ENCODE results near the gene SDCCAG8. TPM values are rescaled to one million over a fixed set of nuclear protein-coding genes. Genes with fewer than 3 reads are reported as not detected.

SDCCAG8 gene
- total RNA-seq, 2 experiments from 2014 or later, result 18.3 to 21.2 TPM

DNA sequence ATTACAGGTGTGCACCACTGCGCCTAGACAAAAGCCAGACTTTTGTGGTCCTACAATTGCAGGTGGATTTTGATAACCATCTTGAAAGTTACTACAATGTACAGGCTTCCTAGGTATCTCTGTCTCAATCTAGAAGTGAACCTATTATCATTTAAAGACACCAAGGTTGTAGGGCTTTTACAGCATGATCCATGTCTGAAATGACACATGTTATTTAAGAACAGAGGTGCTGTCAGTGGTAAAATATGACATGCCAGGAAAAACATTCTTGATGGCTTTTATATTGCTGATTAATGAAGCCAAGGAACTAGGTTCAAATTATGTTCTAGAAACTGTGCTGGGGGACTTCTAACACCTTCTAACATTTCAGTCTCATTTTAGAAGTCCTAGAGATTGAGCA is 253.1 kb downstream of the SDCCAG8 start:
- Histone ChIP-seq H3K9me3 (ENCODE audit: control insufficient read depth in 1 of 2, insufficient read depth in 1 of 2, low read length in 2 of 2) (no peaks in the 10 kb centered on the region), H3K4me1 (ENCODE audit: insufficient read depth, low read length) (peaks cover 15% of the 10 kb centered on the region), H3K27ac (ENCODE audit: low read depth in 1 of 2, low read length in 2 of 2) (no peak overlapping the region), H3K36me3 (ENCODE audit: insufficient read depth, low read length) (peaks cover 43% of the 10 kb centered on the region), H3K4me3 (ENCODE audit: low read length) (no peak overlapping the region), H3K27me3 (ENCODE audit: control insufficient read depth in 1 of 2, insufficient read depth in 2 of 2, low read length in 2 of 2) (no peaks in the 10 kb centered on the region)
- DNase-seq (no peak), ATAC-seq (ENCODE audit: poor library complexity) (no peak)
- Mint-ChIP-seq H3K27ac (peak overlapping the region; percentile 91), H3K36me3 (ENCODE audit: low read depth) (peaks cover 68% of the 10 kb centered on the region), H3K4me1 (ENCODE audit: low read depth) (peaks cover 42% of the 10 kb centered on the region), H3K27me3 (no peaks in the 10 kb centered on the region), H3K9me3 (no peaks in the 10 kb centered on the region), H3K4me3 (no peak overlapping the region)
- ChIA-PET CTCF (no interaction called here), POLR2A (interaction anchor here (1.0 kb wide), 1 partner anchor 10 kb away, joined by 3 read pairs; no protein-coding TSS in a partner anchor)
- TF ChIP-seq, protein P1, sequence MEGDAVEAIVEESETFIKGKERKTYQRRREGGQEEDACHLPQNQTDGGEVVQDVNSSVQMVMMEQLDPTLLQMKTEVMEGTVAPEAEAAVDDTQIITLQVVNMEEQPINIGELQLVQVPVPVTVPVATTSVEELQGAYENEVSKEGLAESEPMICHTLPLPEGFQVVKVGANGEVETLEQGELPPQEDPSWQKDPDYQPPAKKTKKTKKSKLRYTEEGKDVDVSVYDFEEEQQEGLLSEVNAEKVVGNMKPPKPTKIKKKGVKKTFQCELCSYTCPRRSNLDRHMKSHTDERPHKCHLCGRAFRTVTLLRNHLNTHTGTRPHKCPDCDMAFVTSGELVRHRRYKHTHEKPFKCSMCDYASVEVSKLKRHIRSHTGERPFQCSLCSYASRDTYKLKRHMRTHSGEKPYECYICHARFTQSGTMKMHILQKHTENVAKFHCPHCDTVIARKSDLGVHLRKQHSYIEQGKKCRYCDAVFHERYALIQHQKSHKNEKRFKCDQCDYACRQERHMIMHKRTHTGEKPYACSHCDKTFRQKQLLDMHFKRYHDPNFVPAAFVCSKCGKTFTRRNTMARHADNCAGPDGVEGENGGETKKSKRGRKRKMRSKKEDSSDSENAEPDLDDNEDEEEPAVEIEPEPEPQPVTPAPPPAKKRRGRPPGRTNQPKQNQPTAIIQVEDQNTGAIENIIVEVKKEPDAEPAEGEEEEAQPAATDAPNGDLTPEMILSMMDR (IDR thresholded peaks at IDR 0.05), result no peak
- intact Hi-C loops (cut with DNase I, micrococcal nuclease), result loop anchor here in 1 of 2 experiments (1.0 kb wide), 1 partner anchor 32 kb away; no protein-coding TSS in a partner anchor

DNA sequence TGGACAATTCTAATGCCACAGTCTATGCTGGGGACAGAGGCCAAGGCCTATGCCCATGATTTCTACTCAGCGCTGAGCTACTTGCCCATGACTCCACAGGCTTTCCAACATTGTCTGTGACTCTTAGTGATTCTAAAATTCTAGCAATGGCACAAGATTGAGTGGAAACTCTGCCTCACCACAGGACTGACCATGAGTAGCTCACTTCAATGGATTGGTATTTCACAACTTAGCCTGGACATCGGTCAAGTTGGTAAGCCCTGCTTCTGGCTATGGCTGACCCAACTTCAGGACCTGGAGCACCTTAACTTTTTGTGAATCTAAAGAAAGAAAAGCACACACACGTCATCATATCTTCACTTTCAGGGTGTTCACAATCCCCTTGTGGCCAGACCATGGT is 255.1 kb downstream of the SDCCAG8 start:
- intact Hi-C loops (cut with DNase I, micrococcal nuclease), result no loop called here
- Mint-ChIP-seq H3K9me3 (no peaks in the 10 kb centered on the region), H3K27me3 (no peaks in the 10 kb centered on the region), H3K36me3 (ENCODE audit: low read depth) (peaks cover 58% of the 10 kb centered on the region), H3K27ac (peak overlapping the region; percentile 10), H3K4me3 (no peak overlapping the region), H3K4me1 (ENCODE audit: low read depth) (peaks cover 42% of the 10 kb centered on the region)
- TF ChIP-seq, protein P1 (IDR thresholded peaks at IDR 0.05), result no peak
- DNase-seq (no peak), ATAC-seq (ENCODE audit: poor library complexity) (no peak)
- H3K27ac ChIP-seq (ENCODE audit: low read depth in 1 of 2, low read length in 2 of 2), result no peak overlapping the region
- no peak overlapping the region for H3K4me3 ChIP-seq (ENCODE audit: low read length)
- peaks cover 36% of the 10 kb centered on the region for H3K36me3 ChIP-seq (ENCODE audit: insufficient read depth, low read length)
- H3K4me1 ChIP-seq (ENCODE audit: insufficient read depth, low read length), result peaks cover 15% of the 10 kb centered on the region
- no peaks in the 10 kb centered on the region for H3K9me3 ChIP-seq (ENCODE audit: control insufficient read depth in 1 of 2, insufficient read depth in 1 of 2, low read length in 2 of 2)
- ChIA-PET POLR2A (no interaction called here), CTCF (no interaction called here)
- no peaks in the 10 kb centered on the region for H3K27me3 ChIP-seq (ENCODE audit: control insufficient read depth in 1 of 2, insufficient read depth in 2 of 2, low read length in 2 of 2)

DNA sequence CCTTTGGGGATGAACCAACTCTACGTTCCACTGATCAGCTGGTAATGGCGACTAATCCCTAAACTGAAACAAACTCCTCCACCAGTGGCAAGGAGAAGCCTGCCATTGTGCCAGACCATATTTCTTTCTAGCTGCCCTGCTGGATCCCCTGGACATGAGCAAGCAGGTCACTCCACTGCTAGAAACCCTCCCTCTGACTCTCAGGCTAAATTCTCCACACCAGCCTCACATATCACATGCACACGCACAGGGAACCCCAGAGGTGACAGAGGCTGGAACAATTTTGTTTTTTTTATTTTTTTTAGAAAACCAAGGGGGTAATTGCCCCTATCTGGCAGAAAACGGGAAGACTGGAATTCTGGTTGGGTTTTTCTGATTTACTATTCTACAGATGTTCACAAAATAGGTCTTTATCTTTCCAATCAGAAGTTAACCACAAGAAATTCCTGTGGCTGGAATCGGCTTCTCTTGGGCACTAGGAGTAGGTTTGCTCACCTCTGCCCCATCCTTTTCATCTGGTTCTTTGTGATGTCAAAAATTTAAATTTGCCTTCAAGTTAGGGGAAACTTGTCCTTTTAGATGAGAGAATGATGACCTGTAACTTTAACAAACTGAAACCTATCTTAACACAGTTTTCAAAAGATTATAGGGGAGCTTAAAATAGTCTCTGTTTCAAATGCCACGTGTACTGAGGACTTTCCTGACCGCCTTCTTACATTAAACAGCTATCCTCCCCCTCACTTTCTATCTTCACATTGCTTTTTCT is 258.1 kb downstream of the SDCCAG8 start:
- Histone ChIP-seq H3K27ac (ENCODE audit: low read depth in 1 of 2, low read length in 2 of 2) (no peak overlapping the region), H3K4me3 (ENCODE audit: low read length) (no peak overlapping the region), H3K4me1 (ENCODE audit: insufficient read depth, low read length) (peaks cover 7% of the 10 kb centered on the region), H3K27me3 (ENCODE audit: control insufficient read depth in 1 of 2, insufficient read depth in 2 of 2, low read length in 2 of 2) (no peaks in the 10 kb centered on the region), H3K9me3 (ENCODE audit: control insufficient read depth in 1 of 2, insufficient read depth in 1 of 2, low read length in 2 of 2) (no peaks in the 10 kb centered on the region), H3K36me3 (ENCODE audit: insufficient read depth, low read length) (peaks cover 27% of the 10 kb centered on the region)
- TF ChIP-seq, protein P1 (IDR thresholded peaks at IDR 0.05), result no peak
- no peaks in the 10 kb centered on the region for H3K9me3 Mint-ChIP-seq
- H3K4me1 Mint-ChIP-seq (ENCODE audit: low read depth), result peaks cover 24% of the 10 kb centered on the region
- peaks cover 62% of the 10 kb centered on the region for H3K36me3 Mint-ChIP-seq (ENCODE audit: low read depth)
- CTCF ChIA-PET, result no interaction called here
- ATAC-seq (ENCODE audit: poor library complexity) (no peak), DNase-seq (no peak)
- peak overlapping the region; percentile 1 for H3K27ac Mint-ChIP-seq
- POLR2A ChIA-PET, result interaction anchor here (0.6 kb wide), 1 partner anchor 434 kb away, joined by 3 read pairs; no protein-coding TSS in a partner anchor
- no peak overlapping the region for H3K4me3 Mint-ChIP-seq
- no peaks in the 10 kb centered on the region for H3K27me3 Mint-ChIP-seq
- intact Hi-C loops (cut with DNase I, micrococcal nuclease), result no loop called here

Measured in CD4-positive, alpha-beta T cell (primary cell).